OCI-LY7 (cell line): ENCODE results near the gene DUSP14. TPM values are rescaled to one million over a fixed set of nuclear protein-coding genes. Genes with fewer than 3 reads are reported as not detected.
"Not testable (repeated sequence)": the region's sequence is repeated elsewhere in the genome, so short reads cannot be mapped to it uniquely, and the experiment has no call there.

ENCODE experiments used
- Bru-seq: library from RNA; stranded (reverse); fragments of 400-500 nt; gene quantifications from one replicate; lab custom pipeline; 2021; lab: Mats Ljungman, UMichigan
- BruChase-seq, 2 experiments: library from RNA; stranded (reverse); fragments of 400-500 nt; gene quantifications; one replicate each; lab custom pipeline; 2021; lab: Mats Ljungman, UMichigan
- BruUV-seq: library from RNA; stranded (reverse); fragments of 400-500 nt; replicated peaks from 2 replicates; lab custom pipeline; 2021; lab: Mats Ljungman, UMichigan
- CTCF ChIA-PET: fragments of 300-600 bp; sonication (Branson Sonifier 250); formaldehyde crosslinking; loops from one replicate; lab custom pipeline; 2022; ENCODE audit warnings: antibody characterized with exemption; ENCODE audit not compliant: unreplicated experiment; lab: Charles Lee
- POLR2A ChIA-PET: fragments of 300-600 bp; sonication (Branson Sonifier 250); formaldehyde crosslinking; loops from one replicate; lab custom pipeline; 2022; ENCODE audit warnings: antibody characterized with exemption; lab: Charles Lee
- DNase-seq: peaks from one replicate; pipeline ENCODE4 v3.0.0-alpha.2; 2015; ENCODE audit warnings: low spot score
- H2AFZ ChIP-seq: fragments of 200-600 bp; sonication (generic), shearing (Covaris generic); 2 replicates; pipeline ENCODE4 v1.6.1; 2014; ENCODE audit warnings: mild to moderate bottlenecking, antibody characterized with exemption, low read length, moderate library complexity
- H3K27ac ChIP-seq: fragments of 200-600 bp; sonication (generic); 2 replicates; pipeline ENCODE4 v1.5.1; 2014; ENCODE audit warnings: mixed run types, low read depth, mild to moderate bottlenecking, moderate library complexity, low read length, inconsistent platforms; ENCODE audit not compliant: poor library complexity, severe bottlenecking
- H3K36me3 ChIP-seq: fragments of 200-600 bp; sonication (generic); 2 replicates; pipeline ENCODE4 v1.6.1; 2014; ENCODE audit warnings: mild to moderate bottlenecking, antibody characterized with exemption, low read length, moderate library complexity, mixed read lengths; ENCODE audit not compliant: insufficient read depth
- H3K4me1 ChIP-seq: fragments of 200-600 bp; sonication (generic); 2 replicates; pipeline ENCODE4 v1.5.1; 2014; ENCODE audit warnings: mild to moderate bottlenecking, low read length; ENCODE audit not compliant: insufficient read depth, poor library complexity, severe bottlenecking
- H3K4me2 ChIP-seq: fragments of 200-600 bp; sonication (generic); 2 replicates; pipeline ENCODE4 v1.6.1; 2014; ENCODE audit warnings: mild to moderate bottlenecking, low read length
- H3K4me3 ChIP-seq: fragments of 200-600 bp; sonication (generic); 2 replicates; pipeline ENCODE4 v1.5.1; 2014; ENCODE audit warnings: mild to moderate bottlenecking, low read depth, low read length; ENCODE audit not compliant: poor library complexity, severe bottlenecking
- H3K79me2 ChIP-seq: fragments of 200-600 bp; sonication (generic); 2 replicates; pipeline ENCODE4 v1.6.1; 2016; ENCODE audit warnings: low read depth, mild to moderate bottlenecking, low read length, moderate library complexity, mixed read lengths; ENCODE audit not compliant: insufficient read depth
- H3K9me2 ChIP-seq: fragments of 200-600 bp; sonication (generic); 2 replicates; pipeline ENCODE4 v1.6.1; 2016; ENCODE audit warnings: mild to moderate bottlenecking, low read length, mixed read lengths; ENCODE audit not compliant: insufficient read depth
- H3K9me3 ChIP-seq: fragments of 200-600 bp; sonication (generic); 2 replicates; pipeline ENCODE4 v1.6.1; 2014; ENCODE audit warnings: mild to moderate bottlenecking, mixed run types, low read length, mixed read lengths
- H4K20me1 ChIP-seq: fragments of 200-600 bp; sonication (generic); 2 replicates; pipeline ENCODE4 v1.6.1; 2014; ENCODE audit warnings: mild to moderate bottlenecking, antibody characterized with exemption, low read length, moderate library complexity, mixed read lengths; ENCODE audit not compliant: insufficient read depth
- CTCF ChIP-seq: fragments of 200-600 bp; sonication (generic); conservative IDR thresholded peaks from 2 replicates; pipeline ENCODE4 v1.5.1; 2014; ENCODE audit warnings: mild to moderate bottlenecking, antibody characterized with exemption, low read length, moderate library complexity, mixed read lengths
- EZH2phosphoT487 ChIP-seq: fragments of 200-600 bp; sonication (generic); IDR thresholded peaks from 2 replicates; pipeline ENCODE4 v1.6.1; 2018; ENCODE audit warnings: low read depth, borderline replicate concordance, mild to moderate bottlenecking, mixed run types, antibody characterized with exemption, low read length, moderate library complexity, mixed read lengths
- intact Hi-C: fragments of 100-400 bp; cut with micrococcal nuclease; formaldehyde crosslinking; loops from one replicate; pipeline ENCODE4 v1.10.0; 2022; ENCODE audit not compliant: unreplicated experiment
- long read RNA-seq: library from polyadenylated mRNA; stranded (forward); transcript quantifications from one replicate; pipeline ENCODE4 v2.0.0, GENCODE V29; 2022
- total RNA-seq, 2 experiments: library from RNA; depleted of rRNA in 1 of 2; stranded (reverse); fragments of >200 nt in 1 of 2; shearing (Covaris generic) in 1 of 2; gene quantifications; 2 replicates each; pipeline ENCODE4 v1.2.3, GENCODE V29; 2014 to 2022

Gene DUSP14
- total RNA-seq (2014; rRNA removed; shearing (Covaris generic)): 21.2 and 21.5 TPM in 2 replicates
- 11.0 and 12.2 TPM in 2 replicates for total RNA-seq (2022)
- Bru-seq, nascent RNA: percentile 53 among the genes with signal in this experiment
- percentile 56 among the genes with signal in this experiment for BruChase-seq, experiment 1, labeled RNA remaining after a 6-hour chase
- percentile 61 among the genes with signal in this experiment for BruChase-seq, experiment 2, labeled RNA remaining after a 2-hour chase
- long read RNA-seq, transcript DUSP14-206 (3 exons, 1,537 nt): major isoform, 6 of 6 reads
- long read RNA-seq, partial matches to known transcripts: 0 of 6 reads
- long read RNA-seq, other reads (novel, unspliced or antisense): 0 of 6 reads

- no peak for TF ChIP-seq EZH2phosphoT487
- TF ChIP-seq CTCF: peak; percentile 59
- BruUV-seq: no TSS peak
Measured at GRCh38 chr17:37489197-37490001, at the start of gene DUSP14. Gene DUSP14 (plus strand): TSS chr17:37489891. CDS start chr17:37512273, 22,382 bp downstream.

GRCh38 chr17:37440424-37440823 lies 49.3 kb upstream of the DUSP14 start:
- H3K9me2 ChIP-seq: no peaks in the 10 kb centered on the region
- BruUV-seq: no TSS peak

More at GRCh38 chr17:37489197-37490001, at the start of gene DUSP14:
- peak within 1 kb of the TSS; percentile 68 for H2AFZ ChIP-seq
- H3K9me2 ChIP-seq: no peaks in the 10 kb centered on the region
- DNase-seq: peak; percentile 91
- H3K79me2 ChIP-seq: peaks cover 33% of the 10 kb centered on the region
- H3K27ac ChIP-seq: peak within 1 kb of the TSS; percentile 51
- H3K4me3 ChIP-seq: peak within 1 kb of the TSS; percentile 88
- H3K36me3 ChIP-seq: peaks cover 6% of the 10 kb centered on the region; the same call in 1 of the 2 replicates
- peaks cover 11% of the 10 kb centered on the region; the same call in 1 of the 2 replicates for H4K20me1 ChIP-seq
- intact Hi-C loops: loop anchor here (1.0 to 5.0 kb wide), 3 partner anchors 83 to 132 kb away; partner anchors contain the start of genes ACACA, SYNRG and TADA2A
- peak within 1 kb of the TSS; percentile 85 for H3K4me2 ChIP-seq
- peaks cover 41% of the 10 kb centered on the region for H3K4me1 ChIP-seq
- POLR2A ChIA-PET: no interaction called here
- H3K9me3 ChIP-seq: no peaks in the 10 kb centered on the region
- CTCF ChIA-PET: no interaction called here

GRCh38 chr17:37441369-37442014 lies 48.2 kb upstream of the DUSP14 start:
- POLR2A ChIA-PET: interaction anchor here (0.6 to 1.3 kb wide), 3 partner anchors 10 to 81 kb away, joined by 5 to 10 read pairs (median 5); no protein-coding TSS in a partner anchor

More at GRCh38 chr17:37440424-37440823, 49.3 kb upstream of the DUSP14 start:
- Histone ChIP-seq H3K4me3 (no peak overlapping the region), H3K27ac (no peak overlapping the region), H4K20me1 (no peaks in the 10 kb centered on the region), H2AFZ (no peak overlapping the region), H3K4me1 (peaks cover 6% of the 10 kb centered on the region), H3K4me2 (no peak overlapping the region), H3K36me3 (peaks cover 86% of the 10 kb centered on the region), H3K79me2 (no peaks in the 10 kb centered on the region), H3K9me3 (no peaks in the 10 kb centered on the region)
- TF ChIP-seq EZH2phosphoT487 (no peak), CTCF (no peak)
- ChIA-PET POLR2A (no interaction called here), CTCF (no interaction called here)
- no peak for DNase-seq
- intact Hi-C loops: no loop called here

More at GRCh38 chr17:37441369-37442014, 48.2 kb upstream of the DUSP14 start:
- H3K4me3 ChIP-seq, BruUV-seq, H3K9me3 ChIP-seq, intact Hi-C loops, H4K20me1 ChIP-seq, H3K4me2 ChIP-seq, CTCF ChIA-PET, H3K27ac ChIP-seq, H3K4me1 ChIP-seq, H2AFZ ChIP-seq, H3K9me2 ChIP-seq, H3K79me2 ChIP-seq: not testable (repeated sequence)
- DNase-seq: peak; percentile 22
- peaks cover 89% of the 10 kb centered on the region for H3K36me3 ChIP-seq
